Measurements from ENCODE around the gene KLF11.
"Not testable (repeated sequence)": the region's sequence is repeated elsewhere in the genome, so short reads cannot be mapped to it uniquely, and the experiment has no call there.

KLF11 gene

GRCh38 chr2:10085043-10085667 is 41.8 kb downstream of the KLF11 start:
- no peak for DNase-seq (ENCODE audit: low read depth)

- no peak for DNase-seq (ENCODE audit: low read depth)
Measured at GRCh38 chr2:10085668-10086059, 42.3 kb downstream of the KLF11 start.

- no peak for DNase-seq (ENCODE audit: low read depth)
Measured at GRCh38 chr2:10086950-10087349, 43.6 kb downstream of the KLF11 start.

GRCh38 chr2:10087360-10087759 is 44.0 kb downstream of the KLF11 start:
- DNase-seq (ENCODE audit: low read depth), result no peak

- DNase-seq (ENCODE audit: low read depth), result no peak
Measured at GRCh38 chr2:10089565-10090190, 46.3 kb downstream of the KLF11 start.

GRCh38 chr2:10091182-10091888 is 48.0 kb downstream of the KLF11 start:
- no peak for DNase-seq (ENCODE audit: low read depth)

- not testable (repeated sequence) for DNase-seq (ENCODE audit: low read depth)
Measured at GRCh38 chr2:10091889-10092244, 48.5 kb downstream of the KLF11 start.

- no peak for DNase-seq (ENCODE audit: low read depth)
Measured at GRCh38 chr2:10094271-10094814, 51.0 kb downstream of the KLF11 start.

GRCh38 chr2:10095175-10095574 is 51.8 kb downstream of the KLF11 start:
- DNase-seq (ENCODE audit: low read depth), result no peak

- DNase-seq (ENCODE audit: low read depth), result no peak
Measured at GRCh38 chr2:10096641-10097040, 53.3 kb downstream of the KLF11 start.

GRCh38 chr2:10097352-10098148 is 54.2 kb downstream of the KLF11 start:
- DNase-seq (ENCODE audit: low read depth), result no peak

- DNase-seq (ENCODE audit: low read depth), result no peak
Measured at GRCh38 chr2:10101491-10101890, 58.1 kb downstream of the KLF11 start.

GRCh38 chr2:10103179-10103578 is 59.8 kb downstream of the KLF11 start:
- DNase-seq (ENCODE audit: low read depth), result no peak

Measured in HS-27A (cell line).